GM23338 (cell line): ENCODE results near the gene NTM.

ENCODE experiments used
- CREB1 ChIP-seq: fragments of 250-450 bp; sonication (Bioruptor Pico); IDR thresholded peaks from 2 replicates; pipeline ENCODE4 v1.5.0; 2020; ENCODE audit warnings: low read depth, mild to moderate bottlenecking, moderate library complexity
- CTCF ChIP-seq, 2 experiments: fragments of 200-600 bp in 1 of 2; sonication (generic) in 1 of 2; conservative IDR thresholded peaks; 2 replicates each; pipeline versions ENCODE4 v1.5.1 to v1.6.1; 2016 to 2017; ENCODE audit warnings: antibody characterized with exemption in 2 of 2, low read depth in 2 of 2, mild to moderate bottlenecking in 2 of 2, moderate library complexity in 1 of 2
- EZH2 ChIP-seq: fragments of 200-600 bp; sonication (generic); IDR thresholded peaks from one replicate; pipeline ENCODE4 v1.8.0; 2017; ENCODE audit warnings: antibody characterized with exemption, mild to moderate bottlenecking, low read depth; ENCODE audit not compliant: unreplicated experiment
- POLR2AphosphoS5 ChIP-seq: IDR thresholded peaks from 2 replicates; pipeline ENCODE4 v1.6.1; 2016; ENCODE audit warnings: antibody characterized with exemption, low read depth
- REST ChIP-seq: IDR thresholded peaks from one replicate; pipeline ENCODE4 v1.6.1; 2018; ENCODE audit warnings: antibody characterized with exemption; ENCODE audit not compliant: unreplicated experiment
- ZNF331 ChIP-seq: fragments of 250-450 bp; sonication (Bioruptor Pico); IDR thresholded peaks from 2 replicates; pipeline ENCODE4 v1.5.0; 2020; ENCODE audit warnings: low read depth, mild to moderate bottlenecking, moderate library complexity

GRCh38 chr11:132103021-132103420, 732.6 kb downstream of the NTM start:
- TF ChIP-seq CTCF (conservative IDR thresholded peaks at IDR 0.05; ENCODE audit: low read depth in 2 of 2) = no peak
- TF ChIP-seq POLR2AphosphoS5 = no peak
- TF ChIP-seq REST = no peak
- TF ChIP-seq CREB1 (CRISPR knock-in tag) = no peak
- TF ChIP-seq EZH2 = no peak
- no peak for TF ChIP-seq ZNF331 (CRISPR knock-in tag)
